Activated naive CD4-positive, alpha-beta T cell treated with anti-CD3 and anti-CD28 coated beads, Interleukin-2, amount 50 U/mL, for 16 hours (primary cell): ENCODE results near the gene MPPE1.
A peak's percentile ranks its signal among the peaks of the same experiment; 100 is the strongest.
"Not testable (repeated sequence)": the region's sequence is repeated elsewhere in the genome, so short reads cannot be mapped to it uniquely, and the experiment has no call there.

ENCODE experiments used
- DNase-seq: peaks from one replicate; pipeline ENCODE4 v3.0.0-alpha.2; 2020

MPPE1 gene

GRCh38 chr18:11908182-11909060 lies at the start of gene MPPE1:
Gene MPPE1 (minus strand): TSS chr18:11908317. CDS start chr18:11897264, 11,053 bp downstream.
- DNase-seq = peak; percentile 86

GRCh38 chr18:11957636-11958035 lies 49.5 kb upstream of the MPPE1 start:
- DNase-seq = no peak

- DNase-seq = no peak
Observed at GRCh38 chr18:11956371-11957308, 48.5 kb upstream of the MPPE1 start.

GRCh38 chr18:11955239-11956029 lies 47.3 kb upstream of the MPPE1 start:
- DNase-seq = no peak

- no peak for DNase-seq
Observed at GRCh38 chr18:11953113-11953512, 45.0 kb upstream of the MPPE1 start.

- no peak for DNase-seq
Observed at GRCh38 chr18:11951390-11951851, 43.3 kb upstream of the MPPE1 start.

GRCh38 chr18:11950824-11951223 lies 42.7 kb upstream of the MPPE1 start:
- DNase-seq = no peak

- DNase-seq = no peak
Observed at GRCh38 chr18:11948852-11949523, 40.9 kb upstream of the MPPE1 start.

- DNase-seq = peak; percentile 60
Observed at GRCh38 chr18:11947214-11948191, 39.4 kb upstream of the MPPE1 start.

- DNase-seq = no peak
Observed at GRCh38 chr18:11946756-11947155, 38.6 kb upstream of the MPPE1 start.

- not testable (repeated sequence) for DNase-seq
Observed at GRCh38 chr18:11945834-11946659, 37.9 kb upstream of the MPPE1 start.

- DNase-seq = no peak
Observed at GRCh38 chr18:11944786-11945185, 36.7 kb upstream of the MPPE1 start.

- DNase-seq = no peak
Observed at GRCh38 chr18:11944252-11944651, 36.1 kb upstream of the MPPE1 start.

- DNase-seq = no peak
Observed at GRCh38 chr18:11943551-11943950, 35.4 kb upstream of the MPPE1 start.

- DNase-seq = no peak
Observed at GRCh38 chr18:11940956-11941355, 32.8 kb upstream of the MPPE1 start.

- peak; percentile 74 for DNase-seq
Observed at GRCh38 chr18:11937874-11938478, 29.9 kb upstream of the MPPE1 start.

- DNase-seq = no peak
Observed at GRCh38 chr18:11932393-11932792, 24.3 kb upstream of the MPPE1 start.

GRCh38 chr18:11927497-11927896 lies 19.4 kb upstream of the MPPE1 start:
- DNase-seq = no peak

GRCh38 chr18:11925800-11926481 lies 17.8 kb upstream of the MPPE1 start:
- no peak for DNase-seq
